MM.1S (cell line): Measurements from ENCODE around the gene ABCC3.

ENCODE experiments used
- DNase-seq: peaks from one replicate; pipeline ENCODE4 v3.0.0-alpha.2; 2015
- H2AFZ ChIP-seq: fragments of 300-600 bp; sonication (generic); 2 replicates; pipeline ENCODE4 v1.6.0; 2016; ENCODE audit warnings: antibody characterized with exemption, low read length
- H3F3A ChIP-seq: fragments of 300-600 bp; sonication (generic); 2 replicates; pipeline ENCODE4 v1.6.1; 2016; ENCODE audit warnings: mild to moderate bottlenecking, antibody characterized with exemption, low read length, moderate library complexity, mixed read lengths; ENCODE audit not compliant: insufficient read depth
- H3K27ac ChIP-seq: fragments of 300-600 bp; sonication (generic); 2 replicates; pipeline ENCODE4 v1.5.1; 2016; ENCODE audit warnings: mild to moderate bottlenecking, low read length
- H3K27me3 ChIP-seq: fragments of 300-600 bp; sonication (generic); replicated peaks from 2 replicates; pipeline ENCODE4 v1.6.0; 2016; ENCODE audit warnings: low read length; ENCODE audit not compliant: insufficient read depth
- H3K36me3 ChIP-seq: fragments of 300-600 bp; sonication (generic); replicated peaks from 2 replicates; pipeline ENCODE4 v1.6.1; 2016; ENCODE audit warnings: mild to moderate bottlenecking, low read length, mixed read lengths; ENCODE audit not compliant: insufficient read depth
- H3K4me1 ChIP-seq: fragments of 300-600 bp; sonication (generic); 2 replicates; pipeline ENCODE4 v1.6.1; 2016; ENCODE audit warnings: low read length, mixed read lengths
- H3K4me2 ChIP-seq: fragments of 300-600 bp; sonication (generic); 2 replicates; pipeline ENCODE4 v1.6.0; 2016; ENCODE audit warnings: low read depth, low read length
- H3K4me3 ChIP-seq: fragments of 300-600 bp; sonication (generic); 2 replicates; pipeline ENCODE4 v1.5.1; 2016; ENCODE audit warnings: low read length, mixed read lengths
- H3K79me2 ChIP-seq: fragments of 300-600 bp; sonication (generic); 2 replicates; pipeline ENCODE4 v1.6.1; 2016; ENCODE audit warnings: mixed run types, low read length, mixed read lengths
- H3K9ac ChIP-seq: fragments of 300-600 bp; sonication (generic); 2 replicates; pipeline ENCODE4 v1.6.1; 2016; ENCODE audit warnings: low read length, mixed read lengths
- H3K9me2 ChIP-seq: fragments of 300-600 bp; sonication (generic); replicated peaks from 2 replicates; pipeline ENCODE4 v1.6.1; 2016; ENCODE audit warnings: mild to moderate bottlenecking, low read length, mixed read lengths; ENCODE audit not compliant: insufficient read depth
- H3K9me3 ChIP-seq: fragments of 300-600 bp; sonication (generic); replicated peaks from 2 replicates; pipeline ENCODE4 v1.6.1; 2016; ENCODE audit warnings: mild to moderate bottlenecking, low read length, mixed read lengths; ENCODE audit not compliant: insufficient read depth
- H4K20me1 ChIP-seq: fragments of 300-600 bp; sonication (generic); 2 replicates; pipeline ENCODE4 v1.6.1; 2016; ENCODE audit warnings: mild to moderate bottlenecking, low read length, moderate library complexity, mixed read lengths; ENCODE audit not compliant: insufficient read depth
- EZH2 ChIP-seq: fragments of 300-600 bp; sonication (generic); optimal IDR thresholded peaks from 2 replicates; pipeline ENCODE3; 2017; ENCODE audit warnings: low read depth, mild to moderate bottlenecking, antibody characterized with exemption, low read length, mixed read lengths
- EZH2phosphoT487 ChIP-seq: fragments of 300-600 bp; sonication (generic); IDR thresholded peaks from 2 replicates; pipeline ENCODE4 v1.6.1; 2018; ENCODE audit warnings: antibody characterized with exemption, low read length
- TF ChIP-seq, protein P1 (sequence below): fragments of 300-600 bp; sonication (generic); IDR thresholded peaks from 2 replicates; pipeline ENCODE4 v1.5.1; 2016; ENCODE audit warnings: antibody characterized with exemption, low read length, mixed read lengths

ABCC3 gene

DNA sequence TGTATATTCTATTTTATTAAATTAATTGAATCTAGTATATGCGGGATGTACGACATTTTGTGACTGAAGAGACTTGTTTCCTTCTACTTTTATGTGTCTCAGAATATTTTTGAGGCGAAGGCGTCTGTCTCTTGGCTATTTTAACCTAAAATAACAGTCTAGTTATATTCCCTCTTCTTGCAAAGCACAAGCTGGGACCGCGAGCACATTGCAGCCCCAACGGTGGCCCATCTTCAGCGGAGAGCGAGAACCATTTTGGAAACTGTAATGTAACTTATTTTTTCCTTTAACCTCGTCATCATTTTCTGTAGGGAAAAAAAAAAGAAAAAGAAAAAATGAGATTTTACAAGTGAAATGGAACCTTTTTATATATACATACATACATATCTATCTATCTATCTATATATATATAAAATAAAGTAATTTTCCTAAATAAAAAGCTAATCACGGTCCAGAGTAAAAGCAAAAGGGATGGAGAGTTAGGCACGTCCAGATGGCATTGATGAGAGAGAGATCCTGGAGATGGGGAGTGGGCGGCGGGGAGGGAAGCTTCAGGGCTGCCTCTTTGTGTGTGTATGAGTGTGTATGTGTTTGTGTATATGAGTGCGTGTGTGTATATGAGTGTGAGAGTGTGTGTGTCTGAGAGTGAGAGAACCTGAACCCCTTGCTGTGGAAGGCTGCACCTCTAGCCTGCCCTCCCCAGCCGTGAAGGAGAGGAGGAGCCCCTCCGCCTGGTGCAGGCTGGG lies 7.5 kb upstream of the ABCC3 start:
- H3K4me1 ChIP-seq: peaks cover 10% of the 10 kb centered on the region
- peaks cover 33% of the 10 kb centered on the region for H3K27me3 ChIP-seq
- H3K4me3 ChIP-seq: no peak overlapping the region
- H3K4me2 ChIP-seq: no peak overlapping the region
- no peaks in the 10 kb centered on the region for H3K9me2 ChIP-seq
- no peak overlapping the region for H2AFZ ChIP-seq
- H4K20me1 ChIP-seq: no peaks in the 10 kb centered on the region
- H3K36me3 ChIP-seq: no peaks in the 10 kb centered on the region
- no peak for TF ChIP-seq EZH2phosphoT487
- TF ChIP-seq, protein P1, sequence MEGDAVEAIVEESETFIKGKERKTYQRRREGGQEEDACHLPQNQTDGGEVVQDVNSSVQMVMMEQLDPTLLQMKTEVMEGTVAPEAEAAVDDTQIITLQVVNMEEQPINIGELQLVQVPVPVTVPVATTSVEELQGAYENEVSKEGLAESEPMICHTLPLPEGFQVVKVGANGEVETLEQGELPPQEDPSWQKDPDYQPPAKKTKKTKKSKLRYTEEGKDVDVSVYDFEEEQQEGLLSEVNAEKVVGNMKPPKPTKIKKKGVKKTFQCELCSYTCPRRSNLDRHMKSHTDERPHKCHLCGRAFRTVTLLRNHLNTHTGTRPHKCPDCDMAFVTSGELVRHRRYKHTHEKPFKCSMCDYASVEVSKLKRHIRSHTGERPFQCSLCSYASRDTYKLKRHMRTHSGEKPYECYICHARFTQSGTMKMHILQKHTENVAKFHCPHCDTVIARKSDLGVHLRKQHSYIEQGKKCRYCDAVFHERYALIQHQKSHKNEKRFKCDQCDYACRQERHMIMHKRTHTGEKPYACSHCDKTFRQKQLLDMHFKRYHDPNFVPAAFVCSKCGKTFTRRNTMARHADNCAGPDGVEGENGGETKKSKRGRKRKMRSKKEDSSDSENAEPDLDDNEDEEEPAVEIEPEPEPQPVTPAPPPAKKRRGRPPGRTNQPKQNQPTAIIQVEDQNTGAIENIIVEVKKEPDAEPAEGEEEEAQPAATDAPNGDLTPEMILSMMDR: no peak
- no peak for TF ChIP-seq EZH2
- H3K79me2 ChIP-seq: no peaks in the 10 kb centered on the region
- DNase-seq: no peak
- no peak overlapping the region for H3K27ac ChIP-seq
- no peaks in the 10 kb centered on the region for H3F3A ChIP-seq
- H3K9me3 ChIP-seq: no peaks in the 10 kb centered on the region
- no peak overlapping the region for H3K9ac ChIP-seq

DNA sequence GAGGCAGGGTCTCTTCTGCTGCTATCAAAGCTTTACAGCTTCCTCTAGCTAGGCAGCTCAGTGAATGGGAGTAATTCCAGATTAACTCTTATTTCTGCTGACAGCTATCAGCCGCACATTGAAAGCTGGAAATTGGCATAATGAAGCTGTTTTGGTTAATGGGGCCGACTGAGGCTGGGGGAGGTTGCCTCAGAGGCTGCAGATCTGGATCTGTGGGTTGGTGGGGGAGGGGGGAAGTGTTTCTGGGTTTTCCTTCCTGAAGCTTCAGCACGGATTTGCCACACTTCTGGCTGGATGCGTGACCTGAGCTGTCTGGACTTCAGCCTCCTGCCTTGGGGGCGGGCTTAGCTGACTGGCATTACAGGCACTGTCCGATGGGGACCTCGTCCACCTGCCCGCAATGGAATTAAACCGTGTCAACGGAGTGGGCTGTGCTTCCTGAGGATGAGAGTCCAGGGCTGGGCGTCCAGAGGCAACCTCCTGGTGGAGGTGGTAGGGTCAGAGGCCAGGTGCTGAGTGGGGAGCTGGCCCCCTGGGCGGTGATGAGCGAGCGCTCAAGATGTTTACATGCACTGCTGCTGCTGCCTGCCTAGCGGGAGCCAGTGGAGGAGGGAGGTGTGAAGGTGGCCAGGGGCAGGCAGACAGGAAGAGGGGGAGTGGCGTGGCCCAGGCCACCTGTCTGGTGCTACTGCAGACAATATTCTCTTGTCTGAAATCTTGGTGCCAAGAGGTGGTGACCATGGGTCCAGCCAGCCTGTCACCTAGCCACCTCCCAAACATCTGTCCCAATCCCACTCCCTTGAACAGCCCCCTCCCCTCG lies 6.7 kb upstream of the ABCC3 start:
- no peaks in the 10 kb centered on the region for H3K79me2 ChIP-seq
- peak overlapping the region; percentile 50; the same call in 1 of the 2 replicates for H2AFZ ChIP-seq
- H3K9me2 ChIP-seq: no peaks in the 10 kb centered on the region
- H3F3A ChIP-seq: no peaks in the 10 kb centered on the region
- no peak for TF ChIP-seq EZH2
- TF ChIP-seq, protein P1: no peak
- TF ChIP-seq EZH2phosphoT487: no peak
- no peaks in the 10 kb centered on the region for H4K20me1 ChIP-seq
- no peak overlapping the region for H3K27ac ChIP-seq
- peaks cover 10% of the 10 kb centered on the region for H3K4me1 ChIP-seq
- H3K27me3 ChIP-seq: peaks cover 34% of the 10 kb centered on the region
- no peaks in the 10 kb centered on the region for H3K36me3 ChIP-seq
- no peak overlapping the region; the same call in 1 of the 2 replicates for H3K4me3 ChIP-seq
- no peak overlapping the region for H3K9ac ChIP-seq
- H3K4me2 ChIP-seq: peak overlapping the region; percentile 53
- no peaks in the 10 kb centered on the region for H3K9me3 ChIP-seq
- peak; percentile 48 for DNase-seq

DNA sequence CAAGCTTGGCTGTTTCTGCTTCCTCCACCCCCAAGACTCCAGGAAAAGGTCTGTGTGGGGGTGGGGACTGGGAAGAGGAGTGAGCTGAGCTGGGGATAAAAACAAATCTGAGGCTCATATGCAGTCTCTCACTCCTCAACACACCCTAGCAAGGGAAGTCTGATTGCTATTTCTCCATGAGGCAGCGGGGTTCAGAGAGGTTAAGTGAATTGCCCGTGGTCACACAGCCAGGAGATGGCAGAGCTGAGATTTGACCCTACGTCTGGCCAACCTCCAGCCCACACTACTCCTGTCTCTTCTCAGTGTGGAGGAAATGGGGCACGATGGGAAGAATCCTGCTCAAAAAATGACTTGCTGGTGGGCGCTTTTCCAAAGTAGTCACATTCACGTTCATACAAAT lies 4.8 kb upstream of the ABCC3 start:
- Histone ChIP-seq H3K27ac (no peak overlapping the region), H3K4me1 (peaks cover 10% of the 10 kb centered on the region)
- TF ChIP-seq, protein P1: no peak
- TF ChIP-seq EZH2phosphoT487: no peak
- no peak for TF ChIP-seq EZH2

More for the DNA sequence above, 4.8 kb upstream of the ABCC3 start:
- Histone ChIP-seq H3F3A (no peaks in the 10 kb centered on the region), H4K20me1 (no peaks in the 10 kb centered on the region), H3K9me2 (no peaks in the 10 kb centered on the region), H3K36me3 (no peaks in the 10 kb centered on the region), H3K27me3 (peaks cover 53% of the 10 kb centered on the region), H3K9ac (no peak overlapping the region), H3K4me2 (no peak overlapping the region), H3K9me3 (no peaks in the 10 kb centered on the region), H2AFZ (no peak overlapping the region), H3K4me3 (no peak overlapping the region), H3K79me2 (no peaks in the 10 kb centered on the region)
- DNase-seq: no peak
